Measurements from ENCODE around the gene DLST.
"Not testable (repeated sequence)": the region's sequence is repeated elsewhere in the genome, so short reads cannot be mapped to it uniquely, and the experiment has no call there.

Gene DLST

DNA sequence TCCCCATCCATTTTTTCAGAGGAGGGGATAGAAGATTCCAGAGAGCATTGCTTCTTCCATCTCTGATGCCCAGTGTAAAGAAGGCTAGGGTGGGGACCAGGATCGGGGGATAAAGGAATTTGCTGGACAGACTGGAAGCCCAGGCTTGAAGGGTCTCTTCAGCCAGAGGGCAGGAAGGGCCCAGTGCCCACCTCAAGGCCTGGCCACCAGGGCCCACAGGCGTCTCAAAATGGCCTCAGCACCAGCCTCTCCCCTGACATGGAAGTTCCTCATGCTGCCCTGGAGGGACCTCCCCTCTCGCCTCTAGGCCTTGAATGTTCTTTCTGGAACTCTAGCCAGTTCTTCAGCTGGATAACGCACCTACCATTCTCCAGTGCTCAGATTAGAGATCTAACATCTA is 38.6 kb downstream of the DLST start:
- DNase-seq, result no peak

- no peak for DNase-seq
These were observed 39.4 kb downstream of the DLST start for GRCh38 chr14:74921053-74921620.

DNA sequence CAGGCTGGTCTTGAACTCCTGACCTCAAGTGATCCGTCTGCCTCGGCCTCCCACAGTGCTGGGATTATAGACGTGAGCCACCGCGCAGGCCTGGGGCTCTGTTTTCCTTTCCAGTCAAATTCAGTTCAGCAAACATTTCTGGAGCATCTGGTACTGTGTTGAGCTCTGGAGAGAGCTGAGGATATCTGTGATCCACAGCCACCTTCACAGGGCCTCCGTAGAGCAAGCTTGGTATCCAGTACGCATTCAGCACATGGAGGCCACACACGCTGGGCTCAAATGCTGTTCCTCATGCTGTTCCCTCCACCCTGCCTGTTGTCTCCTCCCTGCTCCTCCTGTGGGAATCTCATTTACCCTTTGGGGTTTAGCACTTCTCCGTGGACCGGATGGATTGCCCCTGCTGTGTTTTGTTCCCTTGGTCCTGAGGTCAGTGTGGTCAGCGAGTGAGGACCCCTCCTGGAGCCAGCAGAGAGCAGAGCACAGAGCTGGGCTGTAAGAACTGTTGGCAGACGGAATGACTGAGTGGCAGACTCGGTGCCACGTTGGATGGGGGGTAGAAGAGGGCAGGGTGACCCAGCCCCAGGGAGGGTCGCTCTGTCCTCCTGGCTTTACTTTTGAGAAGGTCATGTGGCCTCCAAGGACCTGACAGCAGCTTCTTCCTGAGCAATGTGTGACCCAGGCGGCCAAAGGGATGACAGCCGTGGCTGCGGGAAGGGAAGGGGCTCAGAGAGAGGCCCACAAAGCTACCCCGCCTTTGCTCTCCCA is 40.5 kb downstream of the DLST start:
- no peak for DNase-seq

DNA sequence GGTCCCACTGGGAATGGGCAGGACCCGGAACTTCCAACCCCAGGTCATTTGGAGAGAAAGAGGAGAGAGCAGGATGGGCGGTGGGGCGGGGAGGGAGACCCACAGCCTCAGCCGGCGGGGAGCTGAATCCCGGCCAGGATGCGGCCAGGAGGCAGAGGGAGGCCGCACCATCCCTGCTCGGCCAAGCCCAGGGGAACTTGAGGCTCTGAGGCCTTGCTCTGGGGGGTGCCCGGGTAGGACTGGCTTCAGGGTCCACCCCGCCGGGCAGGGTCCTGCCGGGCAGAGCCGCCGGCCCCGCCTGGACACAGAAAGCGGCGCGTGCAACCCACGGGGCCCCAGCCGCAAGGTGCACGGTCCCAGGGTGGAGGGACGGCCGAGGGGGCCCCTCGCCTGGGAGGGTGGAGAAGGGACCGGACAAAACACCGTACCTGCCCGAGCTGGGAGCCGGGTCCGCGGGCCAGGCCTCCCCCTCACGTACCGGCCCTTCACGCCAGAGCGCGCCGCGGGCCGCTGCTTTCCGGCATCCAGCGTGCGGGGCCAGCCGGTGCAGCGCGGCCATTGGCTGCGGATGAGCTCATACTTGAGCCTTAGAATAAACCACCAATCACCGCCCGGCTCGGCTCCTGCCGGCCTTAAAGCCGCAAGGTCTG is 41.2 kb downstream of the DLST start, which contains the start of gene RPS6KL1:
RPS6KL1 (minus strand) TSS at position 509 of the 650 bp plus-strand sequence. CDS start 1,719 bp downstream, outside the sequence.
- peak; percentile 82 for DNase-seq

- no peak for DNase-seq
These were observed 42.3 kb downstream of the DLST start for GRCh38 chr14:74924061-74924460.

DNA sequence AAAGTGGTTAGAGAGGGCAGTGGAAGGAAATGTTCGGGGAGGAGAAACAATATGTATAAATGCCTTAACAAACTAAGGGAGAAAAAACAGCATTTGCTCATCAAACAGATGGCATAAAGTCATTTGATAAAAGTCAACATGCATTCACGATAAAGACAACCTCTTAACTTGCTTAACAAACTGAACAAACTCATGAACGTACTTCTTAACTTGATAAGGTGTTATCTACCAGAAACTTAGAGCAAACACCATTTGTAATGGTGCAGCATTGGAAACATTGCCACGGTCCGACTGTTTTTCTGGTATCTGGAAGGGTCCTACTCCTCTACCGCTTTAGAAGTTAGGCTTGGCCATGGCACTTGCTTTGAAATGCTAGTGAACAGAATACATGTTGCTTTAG is 45.5 kb downstream of the DLST start:
- no peak for DNase-seq

- no peak for DNase-seq
These were observed 47.5 kb downstream of the DLST start for GRCh38 chr14:74929242-74929641.

DNA sequence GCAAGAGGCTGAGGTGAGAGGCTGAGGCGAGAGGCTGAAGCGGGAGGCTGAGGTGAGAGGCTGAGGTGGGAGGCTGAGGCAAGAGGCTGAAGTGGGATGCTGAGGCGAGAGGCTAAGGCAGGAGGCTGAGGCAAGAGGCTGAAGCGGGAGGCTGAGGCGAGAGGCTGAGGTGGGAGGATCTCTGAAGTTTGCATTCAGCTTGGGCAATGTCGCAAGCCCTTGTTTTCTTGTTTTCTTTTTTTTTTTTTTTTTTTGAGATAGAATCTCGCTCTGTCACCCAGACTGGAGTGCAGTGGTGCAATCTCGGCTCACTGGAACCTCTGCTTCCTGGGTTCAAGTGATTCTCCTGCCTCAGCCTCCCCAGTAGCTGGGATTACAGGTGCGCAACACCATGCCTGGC is 50.0 kb downstream of the DLST start:
- DNase-seq, result not testable (repeated sequence)

DNA sequence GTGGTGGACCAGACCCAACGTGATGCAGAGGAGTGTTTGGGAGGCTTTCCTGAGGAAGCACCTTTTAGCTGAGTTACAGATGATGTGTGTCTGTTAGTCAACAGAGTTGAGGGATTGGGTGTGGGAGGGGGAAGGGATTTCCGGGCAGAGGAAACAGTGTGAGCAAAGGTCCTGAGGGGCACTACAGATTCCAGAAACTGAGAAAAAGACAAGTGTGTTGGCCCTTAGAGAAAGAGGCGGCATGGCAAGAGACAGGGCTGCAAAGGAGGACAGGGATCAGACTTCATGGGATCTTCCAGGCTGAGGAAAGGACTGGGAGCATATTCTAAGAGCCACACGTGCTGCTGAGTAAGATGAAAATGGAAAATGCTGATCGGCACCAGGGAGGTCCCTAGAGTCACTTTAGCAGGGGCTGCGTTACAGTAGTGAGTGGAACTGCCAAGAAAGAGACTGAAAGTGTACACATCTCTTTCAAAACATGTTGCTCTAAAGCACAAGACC is 50.7 kb downstream of the DLST start:
- DNase-seq, result no peak

DNA sequence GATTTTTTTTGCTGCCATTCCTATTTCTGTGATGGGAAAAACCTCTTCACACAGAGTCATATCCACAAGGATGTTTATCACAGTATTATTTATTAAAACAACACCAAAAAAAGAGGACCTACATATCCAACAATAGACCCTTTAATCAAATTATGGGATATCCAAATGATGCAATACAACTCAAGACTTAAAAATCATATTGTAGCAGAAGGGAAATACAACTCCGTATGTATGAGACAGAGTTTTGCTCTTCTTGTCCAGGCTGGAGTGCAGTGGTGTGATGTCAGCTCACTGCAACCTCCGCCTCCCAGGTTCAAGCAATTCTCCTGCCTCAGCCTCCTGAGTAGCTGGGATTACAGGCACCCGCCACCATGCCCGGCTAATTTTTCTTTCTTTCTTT is 51.2 kb downstream of the DLST start:
- not testable (repeated sequence) for DNase-seq

- no peak for DNase-seq
These were observed 52.3 kb downstream of the DLST start for GRCh38 chr14:74934041-74934440.

DNA sequence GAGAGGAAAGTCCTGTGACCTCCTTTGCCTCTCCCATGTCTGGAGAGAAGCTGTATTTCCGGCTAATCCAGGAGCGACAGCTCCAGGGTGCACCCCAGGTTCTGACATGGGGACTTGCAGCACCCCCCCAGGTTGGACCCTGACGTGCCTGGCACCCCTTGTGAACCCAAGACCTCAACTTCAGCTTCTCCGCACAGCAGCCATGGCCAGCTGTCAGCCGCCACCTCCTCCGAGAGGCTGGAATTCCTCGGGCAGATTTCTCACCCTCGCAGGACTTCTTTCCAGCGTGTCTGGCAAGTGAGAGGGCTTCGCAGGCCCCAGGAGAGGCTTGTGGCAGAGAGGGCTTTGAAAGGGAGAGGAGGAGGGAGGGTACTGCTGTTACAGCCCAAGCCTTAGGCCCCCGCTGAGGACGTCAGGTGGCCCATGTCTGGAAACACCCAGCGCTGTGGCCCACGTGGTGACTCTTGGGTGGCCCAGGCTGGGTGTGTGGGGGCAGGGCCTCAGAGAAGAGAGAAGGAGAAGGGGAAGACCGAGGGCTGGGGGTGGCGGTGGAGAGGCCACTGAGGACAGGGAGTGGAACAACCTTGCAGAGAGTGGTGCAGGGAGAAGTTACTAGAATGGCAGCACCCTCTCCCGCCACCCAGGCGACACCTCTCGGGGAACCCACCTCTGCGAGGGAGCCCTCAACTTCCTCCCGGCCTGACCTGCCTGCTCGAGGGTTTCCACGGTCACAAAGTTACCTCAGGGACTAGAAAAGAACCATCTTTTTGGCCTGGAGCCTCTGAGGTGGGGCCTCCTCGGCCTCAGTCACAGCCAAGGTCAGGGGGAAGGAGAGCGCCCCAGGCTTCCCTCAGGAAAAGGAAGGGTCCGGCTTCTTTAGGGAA is 53.0 kb downstream of the DLST start:
- no peak for DNase-seq

DNA sequence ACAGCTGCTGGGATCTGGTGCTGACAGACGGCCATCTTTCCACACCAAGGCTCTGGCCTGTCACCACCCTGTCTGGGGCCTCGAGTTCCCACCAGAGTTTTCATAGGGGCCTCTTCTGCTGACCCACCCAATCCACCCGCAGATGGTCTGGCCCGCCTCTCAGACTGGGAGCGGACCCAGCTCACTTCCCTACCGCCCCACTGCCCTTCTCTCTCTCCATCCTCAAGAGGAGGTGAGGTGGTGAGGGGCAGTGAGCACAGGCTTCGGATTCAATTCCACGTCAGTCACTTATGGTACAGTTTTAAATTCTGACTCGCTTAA is 53.6 kb downstream of the DLST start:
- no peak for DNase-seq

GRCh38 chr14:74936151-74936550 is 54.4 kb downstream of the DLST start:
- DNase-seq, result no peak

GRCh38 chr14:74936731-74937130 is 55.0 kb downstream of the DLST start:
- DNase-seq, result no peak

GRCh38 chr14:74937171-74937570 is 55.5 kb downstream of the DLST start:
- DNase-seq, result no peak

DNA sequence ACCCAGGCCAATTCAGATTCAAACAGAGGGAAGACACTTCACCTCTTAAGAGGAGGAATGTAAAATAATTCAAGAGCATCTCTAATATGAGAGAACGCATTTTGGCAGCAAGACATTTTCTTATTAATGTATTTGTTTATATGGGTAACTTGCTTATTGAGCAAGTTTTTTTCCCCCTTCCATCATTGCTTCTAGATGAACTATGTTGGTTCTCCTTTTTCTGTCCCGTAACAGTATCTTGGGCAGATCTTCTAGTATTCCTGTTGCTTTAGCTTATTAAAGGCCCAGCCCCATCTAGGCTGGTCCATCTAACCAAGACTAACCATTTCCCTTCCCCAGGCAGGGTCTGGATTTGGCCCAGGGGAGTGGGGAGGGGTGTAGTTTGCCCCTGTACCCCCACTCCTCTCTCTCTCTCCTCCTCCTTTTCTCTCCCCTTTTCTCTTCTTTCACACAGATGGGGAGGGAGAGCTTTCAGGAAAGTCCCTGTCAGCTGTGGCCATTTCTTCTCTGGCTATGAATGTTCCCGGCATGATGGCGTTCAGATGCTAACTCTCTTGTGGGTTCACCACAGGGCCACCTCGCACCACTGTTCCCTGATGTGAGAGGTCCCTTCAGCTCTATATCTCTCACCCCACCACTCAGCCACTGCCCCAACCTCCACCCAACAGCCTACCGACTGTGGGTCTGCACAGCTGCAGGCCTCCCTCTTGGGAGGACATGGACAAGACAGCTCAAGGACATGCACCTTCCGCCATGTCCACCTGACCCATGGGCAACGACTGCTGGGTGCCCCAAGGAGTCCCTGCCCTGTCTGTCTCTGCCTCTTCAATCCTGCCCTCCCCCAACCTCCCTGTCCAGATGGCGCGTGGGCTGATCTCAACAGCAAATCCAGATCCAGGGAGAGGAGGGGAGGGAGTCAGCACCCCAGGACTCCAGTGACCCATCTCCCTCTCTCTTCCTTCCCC is 57.1 kb downstream of the DLST start:
- no peak for DNase-seq

DNA sequence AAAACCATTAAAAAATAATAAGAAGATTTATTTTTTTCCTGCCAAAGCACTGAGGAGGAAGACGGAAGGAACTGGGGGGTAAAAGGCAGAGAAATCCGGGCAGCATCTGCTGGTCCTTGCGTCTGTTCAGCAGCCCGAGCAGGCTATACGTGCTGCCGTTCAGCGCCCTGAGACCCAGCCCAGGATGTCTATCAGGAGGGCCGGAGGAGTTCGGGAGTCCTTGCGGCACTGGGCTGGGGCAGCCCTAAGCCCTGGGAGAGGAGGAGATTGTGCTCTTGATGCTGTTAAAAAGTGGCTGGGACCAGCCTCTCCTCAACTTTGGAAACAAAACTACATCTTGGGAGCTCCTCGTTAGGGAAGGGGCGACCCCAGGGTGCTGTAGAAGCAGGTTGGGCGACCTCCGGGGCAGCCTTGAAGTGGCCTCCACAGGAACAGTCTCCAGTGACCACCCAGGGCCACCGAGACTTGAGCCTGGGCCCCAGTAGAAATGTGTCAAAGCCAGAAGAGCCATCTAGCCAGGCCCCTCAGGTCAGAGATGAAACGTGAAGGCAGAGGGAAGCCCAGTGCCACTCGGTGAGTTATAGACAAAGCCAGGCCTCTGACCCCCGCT is 59.3 kb downstream of the DLST start:
- DNase-seq, result no peak

GRCh38 chr14:74941676-74942097 is 60.0 kb downstream of the DLST start:
- DNase-seq, result no peak

DNA sequence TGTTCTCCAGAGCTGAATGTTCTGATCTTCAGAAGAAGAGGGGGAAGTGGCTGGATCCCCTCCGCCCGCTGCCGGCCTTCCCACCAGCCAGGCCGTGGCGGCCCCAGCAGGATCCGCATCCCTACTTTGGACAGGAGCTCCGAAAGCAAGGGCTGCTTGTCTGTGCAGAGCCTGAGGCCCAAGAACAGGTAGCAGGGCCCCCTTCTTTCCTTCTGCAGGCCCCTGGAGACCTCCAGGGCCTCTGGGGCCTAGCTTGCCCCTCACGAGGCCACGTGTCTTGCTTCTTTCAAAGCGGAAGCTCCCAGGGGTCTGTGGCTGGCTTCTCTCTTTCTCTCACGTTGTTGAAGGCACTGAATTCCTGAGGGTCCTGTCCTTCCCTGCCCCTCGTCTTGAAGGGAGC is 60.5 kb downstream of the DLST start:
- no peak for DNase-seq

DNA sequence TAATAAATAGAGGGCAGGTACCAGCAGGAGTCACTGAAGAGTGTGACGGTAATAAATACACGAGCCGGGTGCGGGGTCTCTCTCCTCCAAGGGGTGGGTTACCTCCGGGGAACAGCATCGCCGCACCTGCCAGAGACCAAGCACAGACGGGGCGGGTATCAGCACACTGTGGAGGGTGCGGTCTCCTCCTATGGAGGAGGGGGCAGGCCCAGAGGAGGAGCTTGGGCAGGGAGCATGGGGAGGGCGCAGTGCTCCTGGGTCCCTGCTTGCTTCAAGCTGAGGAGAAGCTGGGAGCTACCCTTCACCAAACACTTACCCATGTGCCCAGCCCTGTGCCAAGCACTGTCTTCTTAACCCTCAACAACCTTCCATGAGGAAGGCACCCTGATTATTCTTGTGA is 60.9 kb downstream of the DLST start:
- DNase-seq, result no peak

Data from NCI-H1092 (cell line).